Purkinje cell (primary cell): ENCODE data around the gene DSE. TPM values are rescaled to one million over a fixed set of nuclear protein-coding genes. Genes with fewer than 3 reads are reported as not detected.

Experiments used
- polyA plus RNA-seq: library from polyadenylated mRNA; unstranded; fragments of >200 nt; fragmentation: Nextera tagmentation; gene quantifications from 2 replicates; pipeline ENCODE4 v1.2.1, GENCODE V29; 2014

Gene DSE
- 4.5 and 4.8 TPM in 2 replicates for polyA plus RNA-seq

DNA sequence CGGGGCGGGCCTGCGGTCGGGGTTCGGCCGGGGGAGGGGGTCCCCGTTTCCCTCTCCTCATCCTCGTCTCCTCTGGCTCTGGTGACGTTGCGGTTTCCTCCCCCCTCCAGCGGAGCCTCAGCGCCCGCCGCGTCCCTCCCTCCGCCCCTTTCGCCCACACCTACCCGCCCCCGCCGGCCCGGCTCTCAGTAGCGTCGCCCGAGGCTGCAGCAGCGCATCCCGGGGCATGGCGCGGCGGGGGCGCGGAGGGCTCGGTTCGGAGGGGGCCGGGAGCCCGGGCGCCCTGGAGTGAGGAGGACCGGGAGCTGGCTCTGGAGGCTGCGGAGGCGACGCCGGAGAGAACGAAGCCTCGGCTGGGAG is at the start of gene DSE:
TSS of gene DSE (plus strand) at position 188 of the 360 bp plus-strand sequence. CDS start 28,304 bp downstream, outside the sequence.

DNA sequence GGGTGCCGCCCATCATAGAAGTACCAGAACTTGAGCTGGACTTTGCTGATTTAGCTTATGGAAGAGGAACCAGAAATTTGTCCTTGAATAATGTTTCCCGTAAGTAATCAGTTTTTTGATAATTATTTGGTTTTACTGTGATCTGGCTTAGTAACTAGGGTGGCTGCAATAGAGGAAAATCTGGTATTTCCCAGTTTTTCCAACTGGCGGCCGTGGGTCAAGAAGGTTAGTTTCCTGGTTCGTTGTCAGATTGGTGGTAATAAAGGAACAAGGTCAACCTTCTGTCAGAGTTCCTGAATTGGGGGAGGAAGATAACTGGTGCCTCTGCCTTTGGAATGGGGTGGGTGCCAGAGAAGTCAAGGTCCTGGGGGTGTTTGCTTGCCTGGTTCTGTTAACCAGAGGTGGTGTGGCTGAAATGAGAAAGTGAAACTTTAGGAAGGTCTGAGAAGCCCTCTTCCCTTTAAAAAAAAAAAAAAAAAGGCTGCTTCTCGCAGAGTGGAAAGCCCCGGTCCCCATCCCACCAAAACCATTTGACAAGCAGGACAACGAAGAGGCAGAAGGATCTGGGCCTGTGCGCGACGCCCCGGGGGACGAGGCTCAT is 90.7 kb downstream of the DSE start, which contains the start of gene CALHM6:
TSS of gene CALHM6 (plus strand) at position 45 of the 601 bp plus-strand sequence. CDS start at position 600, 555 bp downstream.

Other genes with a start within 250 kb of the DSE start
- 0.09 and 3.7 TPM in 2 replicates for gene COL10A1, start 244.8 kb upstream of the DSE start, polyA plus RNA-seq
- gene TSPYL4, start 116.9 kb upstream of the DSE start, polyA plus RNA-seq: 73.9 and 95.4 TPM in 2 replicates
- gene TSPYL1, start 91.0 kb upstream of the DSE start, polyA plus RNA-seq: 94.9 and 166 TPM in 2 replicates
- gene CALHM6, start 90.4 kb downstream of the DSE start, polyA plus RNA-seq: 10.9 and 13.7 TPM in 2 replicates
- not detected in 2 replicates for gene CALHM5, start 140.7 kb downstream of the DSE start, polyA plus RNA-seq
- gene TRAPPC3L, start 174.7 kb downstream of the DSE start, polyA plus RNA-seq: 0.30 TPM in 1 of 2 replicates, not detected in the other
- not detected in 2 replicates for gene CALHM4, start 182.8 kb downstream of the DSE start, polyA plus RNA-seq
- 248 and 304 TPM in 2 replicates for gene RWDD1, start 200.6 kb downstream of the DSE start, polyA plus RNA-seq
- 0.58 and 2.7 TPM in 2 replicates for gene RSPH4A, start 245.5 kb downstream of the DSE start, polyA plus RNA-seq